ENCODE measurements around the gene NEDD8. TPM values are rescaled to one million over a fixed set of nuclear protein-coding genes. Genes with fewer than 3 reads are reported as not detected.

Gene NEDD8
- total and polyA plus RNA-seq, 2 donors (not counting 3 experiments of a cell fraction or from before 2014, with no cell fraction given) = 243 to 316 TPM

- Histone ChIP-seq H3K27ac (ENCODE audit: insufficient read depth, low read depth, low read length) (no peak overlapping the region), H3K36me3 (ENCODE audit: control insufficient read depth in 2 of 2, extremely low read depth in 1 of 2, insufficient read depth in 2 of 2, low read length in 2 of 2) (peaks cover 2 to 7% of the 10 kb centered on the region in 2 experiments), H3K27me3 (ENCODE audit: control insufficient read depth in 2 of 2, insufficient read depth in 2 of 2, low read length in 2 of 2) (no peaks in the 10 kb centered on the region), H3K4me2 (ENCODE audit: insufficient read depth, low read length) (no peak overlapping the region), H2AFZ (ENCODE audit: low read depth, low read length) (no peak overlapping the region), H4K20me1 (replicated peaks; ENCODE audit: control insufficient read depth, extremely low read depth, insufficient read depth, low read length) (no peaks in the 10 kb centered on the region), H3K4me3 (replicated peaks in 1 of 3; ENCODE audit: insufficient read depth in 1 of 3, low read depth in 1 of 3, low read length in 3 of 3) (no peak overlapping the region), H3K9me3 (replicated peaks; ENCODE audit: control insufficient read depth, insufficient read depth, low read length) (no peaks in the 10 kb centered on the region), H3K9me1 (replicated peaks; ENCODE audit: control insufficient read depth, extremely low read depth, insufficient read depth, low read length) (no peaks in the 10 kb centered on the region), H3K9ac (replicated peaks; ENCODE audit: extremely low read depth, insufficient read depth, low read length) (no peak overlapping the region), H3K79me2 (ENCODE audit: control insufficient read depth, insufficient read depth, low read length) (no peaks in the 10 kb centered on the region), H3K4me1 (ENCODE audit: control insufficient read depth, extremely low read depth, insufficient read depth, low read length) (peaks cover 9% of the 10 kb centered on the region)
- BruUV-seq (replicated peaks) = no TSS peak
- dilution Hi-C loops (cut with MboI; ENCODE audit: extremely low pct_ligation_motif_present, low sequenced_read_pairs) = no loop called here
- CTCF ChIA-PET = interaction anchor here (1.1 to 3.6 kb wide), 2 partner anchors 10 to 24 kb away, joined by 5 to 21 read pairs; no protein-coding TSS in a partner anchor
- DNase-seq (ENCODE audit: low read depth, low spot score) = no peak
- TF ChIP-seq CTCF (IDR thresholded peaks at IDR 0.05; ENCODE audit: extremely low read depth in 1 of 2, insufficient read depth in 1 of 2, low read depth in 1 of 2, low read length in 2 of 2) (no peak), EZH2 (IDR thresholded peaks at IDR 0.05; ENCODE audit: borderline replicate concordance, low read depth, low read length, severe bottlenecking) (no peak), JUN (IDR thresholded peaks at IDR 0.05; ENCODE audit: borderline replicate concordance, insufficient read depth, insufficient read length, low read depth) (no peak), FOS (IDR thresholded peaks at IDR 0.05; ENCODE audit: borderline replicate concordance, insufficient read depth, low read length) (no peak), MAX (IDR thresholded peaks at IDR 0.05; ENCODE audit: insufficient read depth, insufficient read length) (no peak), POLR2AphosphoS5 (IDR thresholded peaks at IDR 0.05; ENCODE audit: insufficient read depth, low read depth, low read length) (no peak), MYC (IDR thresholded peaks at IDR 0.05; ENCODE audit: low read depth, low read length) (no peak), GATA2 (IDR thresholded peaks at IDR 0.05; ENCODE audit: insufficient read depth, insufficient read length, low read depth, low read length) (no peak), POLR2A (IDR thresholded peaks at IDR 0.05; ENCODE audit: low read depth, low read length) (no peak)
- POLR2A ChIA-PET = no interaction called here
- intact Hi-C loops (cut with micrococcal nuclease) = no loop called here
- no peak for FAIRE-seq
These were observed 41.3 kb upstream of the NEDD8 start for GRCh38 chr14:24273422-24273998.

All from endothelial cell of umbilical vein (primary cell).